Hepatocyte (in vitro differentiated cells): ENCODE data around the gene KCNJ16. TPM values are rescaled to one million over a fixed set of nuclear protein-coding genes. Genes with fewer than 3 reads are reported as not detected.

Experiments
- DNase-seq: peaks from one replicate; pipeline ENCODE4 v3.0.0-alpha.2; 2016; ENCODE audit warnings: low spot score
- H2AFZ ChIP-seq: fragments of 200-600 bp; sonication (generic); 2 replicates; pipeline ENCODE4 v1.6.0; 2016; ENCODE audit warnings: antibody characterized with exemption, mild to moderate bottlenecking
- H3K27ac ChIP-seq: fragments of 200-600 bp; sonication (generic); 2 replicates; pipeline ENCODE4 v1.5.1; 2016; ENCODE audit warnings: mild to moderate bottlenecking
- H3K27me3 ChIP-seq: fragments of 200-600 bp; sonication (generic); 2 replicates; pipeline ENCODE4 v1.6.1; 2016
- H3K36me3 ChIP-seq: fragments of 200-600 bp; sonication (generic); replicated peaks from 2 replicates; pipeline ENCODE4 v1.5.1; 2016; ENCODE audit warnings: low read depth; ENCODE audit not compliant: insufficient read depth
- H3K4me1 ChIP-seq: fragments of 200-600 bp; sonication (generic); 2 replicates; pipeline ENCODE4 v1.5.1; 2016; ENCODE audit warnings: mild to moderate bottlenecking, moderate library complexity; ENCODE audit not compliant: insufficient read depth
- H3K4me2 ChIP-seq: fragments of 200-600 bp; sonication (generic); 2 replicates; pipeline ENCODE4 v1.6.0; 2016
- H3K4me3 ChIP-seq: fragments of 200-600 bp; sonication (generic); 2 replicates; pipeline ENCODE4 v1.5.1; 2016; ENCODE audit warnings: mild to moderate bottlenecking
- H3K79me2 ChIP-seq: fragments of 200-600 bp; sonication (generic); 2 replicates; pipeline ENCODE4 v1.6.0; 2017; ENCODE audit warnings: mild to moderate bottlenecking
- H3K9me2 ChIP-seq: fragments of 200-600 bp; sonication (generic); replicated peaks from 2 replicates; pipeline ENCODE4 v1.6.0; 2017; ENCODE audit warnings: mild to moderate bottlenecking; ENCODE audit not compliant: insufficient read depth
- H3K9me3 ChIP-seq: fragments of 200-600 bp; sonication (generic); 2 replicates; pipeline ENCODE4 v1.5.1; 2016; ENCODE audit warnings: low read depth, mild to moderate bottlenecking
- H4K20me1 ChIP-seq: fragments of 200-600 bp; sonication (generic); 2 replicates; pipeline ENCODE4 v1.6.0; 2016; ENCODE audit warnings: mild to moderate bottlenecking; ENCODE audit not compliant: insufficient read depth, poor library complexity, severe bottlenecking
- EZH2 ChIP-seq: fragments of 200-600 bp; sonication (generic); IDR thresholded peaks from 2 replicates; pipeline ENCODE4 v1.6.1; 2016; ENCODE audit warnings: antibody characterized with exemption, mild to moderate bottlenecking, borderline replicate concordance
- EZH2phosphoT487 ChIP-seq: fragments of 200-600 bp; sonication (generic); IDR thresholded peaks from one replicate; pipeline ENCODE4 v1.6.1; 2018; ENCODE audit warnings: antibody characterized with exemption, mild to moderate bottlenecking, low read depth, moderate library complexity; ENCODE audit not compliant: unreplicated experiment, severe bottlenecking
- WGBS: methylation state at CpG from one replicate; pipeline ENCODE4 v1.1.6; 2016; ENCODE audit warnings: low lambda C conversion rate; ENCODE audit errors: missing lambda C conversion rate; 5-methylcytosine and 5-hydroxymethylcytosine counted together
- polyA plus RNA-seq: library from polyadenylated mRNA; unstranded; fragments of >200 nt; fragmentation: Nextera tagmentation; extraction: Ambion mirVana; gene quantifications from 2 replicates; pipeline ENCODE4 v1.2.1, GENCODE V29; 2016
- total RNA-seq: library from RNA; depleted of rRNA; stranded (reverse); fragments of >200 nt; gene quantifications from 2 replicates; pipeline ENCODE4 v1.2.3, GENCODE V29; 2014
- TF ChIP-seq, protein P1 (sequence below): fragments of 200-600 bp; sonication (generic); IDR thresholded peaks from 2 replicates; pipeline ENCODE4 v1.5.1; 2016; ENCODE audit warnings: antibody characterized with exemption, mild to moderate bottlenecking; ENCODE audit not compliant: poor library complexity

The KCNJ16 gene
- total and polyA plus RNA-seq, 2 experiments from 2014 or later = 2.7 to 40.6 TPM

DNA sequence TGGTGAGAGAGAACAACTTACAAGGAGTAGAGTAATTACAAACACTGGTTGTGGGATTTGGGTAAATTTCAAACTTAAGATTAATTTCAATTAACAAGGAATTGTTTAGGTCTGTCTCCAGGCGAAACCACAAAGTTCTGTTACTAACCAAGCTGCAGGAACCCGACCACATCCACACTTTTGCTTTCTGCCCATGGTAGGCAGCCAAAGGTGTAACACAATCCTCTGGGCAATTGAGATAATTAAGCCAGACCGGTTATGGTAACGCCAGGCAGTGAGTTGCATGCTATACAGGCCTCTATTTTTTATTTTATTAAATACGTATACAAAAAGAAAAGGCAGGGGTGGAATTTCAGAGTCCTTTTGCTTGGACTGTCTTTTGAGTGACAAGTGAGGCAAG is 106.4 kb downstream of the KCNJ16 start:
- no peaks in the 10 kb centered on the region for H4K20me1 ChIP-seq
- H3K79me2 ChIP-seq = no peaks in the 10 kb centered on the region
- no peak overlapping the region for H3K4me2 ChIP-seq
- H3K4me1 ChIP-seq = peaks cover 6% of the 10 kb centered on the region
- H3K27me3 ChIP-seq = no peaks in the 10 kb centered on the region
- H3K27ac ChIP-seq = no peak overlapping the region
- H3K36me3 ChIP-seq = no peaks in the 10 kb centered on the region
- DNase-seq = no peak
- TF ChIP-seq EZH2phosphoT487 = no peak
- TF ChIP-seq, protein P1, sequence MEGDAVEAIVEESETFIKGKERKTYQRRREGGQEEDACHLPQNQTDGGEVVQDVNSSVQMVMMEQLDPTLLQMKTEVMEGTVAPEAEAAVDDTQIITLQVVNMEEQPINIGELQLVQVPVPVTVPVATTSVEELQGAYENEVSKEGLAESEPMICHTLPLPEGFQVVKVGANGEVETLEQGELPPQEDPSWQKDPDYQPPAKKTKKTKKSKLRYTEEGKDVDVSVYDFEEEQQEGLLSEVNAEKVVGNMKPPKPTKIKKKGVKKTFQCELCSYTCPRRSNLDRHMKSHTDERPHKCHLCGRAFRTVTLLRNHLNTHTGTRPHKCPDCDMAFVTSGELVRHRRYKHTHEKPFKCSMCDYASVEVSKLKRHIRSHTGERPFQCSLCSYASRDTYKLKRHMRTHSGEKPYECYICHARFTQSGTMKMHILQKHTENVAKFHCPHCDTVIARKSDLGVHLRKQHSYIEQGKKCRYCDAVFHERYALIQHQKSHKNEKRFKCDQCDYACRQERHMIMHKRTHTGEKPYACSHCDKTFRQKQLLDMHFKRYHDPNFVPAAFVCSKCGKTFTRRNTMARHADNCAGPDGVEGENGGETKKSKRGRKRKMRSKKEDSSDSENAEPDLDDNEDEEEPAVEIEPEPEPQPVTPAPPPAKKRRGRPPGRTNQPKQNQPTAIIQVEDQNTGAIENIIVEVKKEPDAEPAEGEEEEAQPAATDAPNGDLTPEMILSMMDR = no peak
- 81% methylated on average over 5 of the region's 5 CpGs for WGBS
- H2AFZ ChIP-seq = no peak overlapping the region
- H3K9me3 ChIP-seq = no peaks in the 10 kb centered on the region
- H3K9me2 ChIP-seq = no peaks in the 10 kb centered on the region
- H3K4me3 ChIP-seq = no peak overlapping the region

DNA sequence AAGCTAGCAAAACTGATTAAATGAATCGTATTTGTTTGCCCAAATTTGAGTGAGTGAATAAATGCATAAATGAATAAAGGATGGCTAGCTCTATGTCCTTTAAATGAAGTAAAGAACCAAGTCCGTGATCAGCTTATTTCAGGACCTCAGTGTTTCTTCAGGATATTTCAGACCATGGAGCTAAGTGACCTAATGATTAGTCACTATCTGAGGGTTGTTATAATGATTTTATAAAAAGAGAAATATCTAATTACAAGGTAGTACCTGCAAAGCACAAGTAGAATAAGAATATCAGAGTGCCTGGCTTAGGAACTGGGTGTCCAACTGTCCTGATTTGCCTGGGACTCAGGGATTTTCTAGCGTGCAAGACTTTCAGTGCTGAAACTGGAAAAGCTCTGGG is 106.8 kb downstream of the KCNJ16 start:
- H3K27ac ChIP-seq = no peak overlapping the region
- no peaks in the 10 kb centered on the region for H3K9me3 ChIP-seq
- no peaks in the 10 kb centered on the region for H3K9me2 ChIP-seq
- no peak overlapping the region for H2AFZ ChIP-seq
- no peak overlapping the region for H3K4me3 ChIP-seq
- peaks cover 6% of the 10 kb centered on the region for H3K4me1 ChIP-seq
- H3K36me3 ChIP-seq = no peaks in the 10 kb centered on the region
- no peak for DNase-seq
- peaks cover 3% of the 10 kb centered on the region for H3K27me3 ChIP-seq
- no peak overlapping the region for H3K4me2 ChIP-seq
- WGBS = 89% methylated on average over 3 of the region's 3 CpGs
- H3K79me2 ChIP-seq = no peaks in the 10 kb centered on the region
- H4K20me1 ChIP-seq = no peaks in the 10 kb centered on the region
- no peak for TF ChIP-seq EZH2
- TF ChIP-seq EZH2phosphoT487 = no peak
- TF ChIP-seq, protein P1 = no peak

DNA sequence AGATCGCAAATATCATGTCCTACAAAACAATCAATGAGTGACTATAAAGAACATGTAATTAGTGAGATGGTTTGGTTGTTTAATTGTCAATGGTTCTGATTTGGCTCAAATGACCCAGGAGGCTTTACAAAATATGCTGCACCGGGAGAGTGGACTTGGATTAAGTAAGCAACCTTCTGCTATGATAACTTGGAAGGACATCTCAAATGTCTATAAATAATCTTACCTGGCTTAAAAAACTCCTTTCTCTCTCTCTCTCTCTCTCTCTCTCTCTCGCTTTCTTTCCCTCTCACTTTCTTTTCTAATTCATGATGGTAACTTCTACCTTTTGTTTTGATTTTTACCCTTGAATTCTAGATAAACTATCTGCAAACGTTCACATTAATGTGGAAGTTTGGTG is 108.5 kb downstream of the KCNJ16 start:
- Histone ChIP-seq H3K36me3 (no peaks in the 10 kb centered on the region), H3K4me1 (peaks cover 6% of the 10 kb centered on the region), H3K4me3 (no peak overlapping the region), H3K9me3 (no peaks in the 10 kb centered on the region), H3K27ac (no peak overlapping the region), H3K79me2 (no peaks in the 10 kb centered on the region), H3K4me2 (no peak overlapping the region), H2AFZ (no peak overlapping the region), H3K9me2 (no peaks in the 10 kb centered on the region), H4K20me1 (no peaks in the 10 kb centered on the region), H3K27me3 (peaks cover 4% of the 10 kb centered on the region)
- DNase-seq = no peak
- TF ChIP-seq EZH2phosphoT487 (no peak), EZH2 (no peak)
- 88% methylated on average over 4 of the region's 4 CpGs for WGBS

DNA sequence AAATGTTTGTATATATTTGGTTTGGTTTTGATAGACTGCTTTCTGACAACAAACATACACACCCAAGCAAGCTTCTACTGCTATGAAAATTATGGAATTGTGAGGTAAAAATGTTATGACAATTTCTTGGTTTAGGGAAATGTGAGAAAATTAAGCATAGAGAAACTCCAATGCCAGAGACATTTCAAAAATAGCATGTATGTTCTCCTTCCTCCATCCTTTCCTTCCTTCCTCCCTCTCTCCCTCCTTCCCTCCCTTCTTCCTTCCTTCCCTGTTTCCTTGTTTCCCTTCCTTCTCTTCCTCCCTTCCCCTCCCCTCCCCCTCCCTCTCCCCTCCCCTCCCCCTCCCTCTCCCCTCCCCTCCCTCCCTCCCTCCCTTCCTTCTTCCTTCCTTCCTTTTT is 109.2 kb downstream of the KCNJ16 start:
- no peaks in the 10 kb centered on the region for H3K79me2 ChIP-seq
- H3K4me3 ChIP-seq = no peak overlapping the region
- TF ChIP-seq EZH2 = no peak
- no peak for TF ChIP-seq EZH2phosphoT487
- TF ChIP-seq, protein P1 = no peak
- no peak overlapping the region for H3K4me2 ChIP-seq
- no peaks in the 10 kb centered on the region for H3K9me3 ChIP-seq
- no peaks in the 10 kb centered on the region for H3K9me2 ChIP-seq
- H4K20me1 ChIP-seq = no peaks in the 10 kb centered on the region
- no peak overlapping the region for H2AFZ ChIP-seq
- peaks cover 4% of the 10 kb centered on the region for H3K27me3 ChIP-seq
- no peak for DNase-seq
- H3K36me3 ChIP-seq = no peaks in the 10 kb centered on the region
- H3K27ac ChIP-seq = no peak overlapping the region
- H3K4me1 ChIP-seq = peaks cover 6% of the 10 kb centered on the region
